GM12878 (cell line): ENCODE results near the gene TOMM20. TPM values are rescaled to one million over a fixed set of nuclear protein-coding genes. Genes with fewer than 3 reads are reported as not detected.

Experiments used
- BCL3 ChIP-seq: IDR thresholded peaks from 2 replicates; pipeline ENCODE4 v1.6.1; 2011; ENCODE audit warnings: borderline replicate concordance, low read depth, mild to moderate bottlenecking, moderate library complexity, low read length; ENCODE audit not compliant: insufficient read depth, poor library complexity, severe bottlenecking
- CEBPB ChIP-seq, 2 experiments: fragments of 150-350 bp in 1 of 2; IDR thresholded peaks; 2 replicates each; pipeline ENCODE4 v1.6.1; 2012 to 2014; ENCODE audit warnings: low read depth in 2 of 2, low read length in 2 of 2, borderline replicate concordance in 1 of 2, inconsistent platforms in 1 of 2
- IKZF2 ChIP-seq, 2 experiments: fragments of 450-650 bp; IDR thresholded peaks; 2 replicates each; pipeline ENCODE4 v1.6.1; 2017; ENCODE audit warnings: mild to moderate bottlenecking in 2 of 2, moderate library complexity in 2 of 2
- MTA3 ChIP-seq: IDR thresholded peaks from 2 replicates; pipeline ENCODE4 v1.6.1; 2012; ENCODE audit warnings: low read length, inconsistent platforms, borderline replicate concordance
- NFYA ChIP-seq: IDR thresholded peaks from 2 replicates; pipeline ENCODE4 v1.6.1; 2011; ENCODE audit warnings: low read depth, mild to moderate bottlenecking, low read length, improper control_type of control experiment, borderline replicate concordance
- NKRF ChIP-seq: fragments of 450-650 bp; conservative IDR thresholded peaks from 2 replicates; pipeline ENCODE4 v1.6.1; 2017; ENCODE audit warnings: mild to moderate bottlenecking, moderate library complexity
- PAX5 ChIP-seq: IDR thresholded peaks from 2 replicates; pipeline ENCODE4 v1.6.1; 2011; ENCODE audit warnings: low read depth, low read length, borderline replicate concordance
- PAX8 ChIP-seq: fragments of 450-650 bp; IDR thresholded peaks from 2 replicates; pipeline ENCODE4 v1.6.1; 2017; ENCODE audit warnings: mild to moderate bottlenecking, moderate library complexity
- PRDM15 ChIP-seq: fragments of 450-650 bp; formaldehyde crosslinking; IDR thresholded peaks from 2 replicates; pipeline ENCODE4 v1.4.0; 2020; ENCODE audit warnings: mild to moderate bottlenecking, moderate library complexity
- SMAD5 ChIP-seq: IDR thresholded peaks from 2 replicates; pipeline ENCODE4 v1.6.1; 2016; ENCODE audit warnings: antibody characterized with exemption, low read depth
- ZBTB11 ChIP-seq: fragments of 450-650 bp; formaldehyde crosslinking; IDR thresholded peaks from 2 replicates; pipeline ENCODE4 v1.5.0; 2022; ENCODE audit warnings: mild to moderate bottlenecking, missing genetic modification characterization
- ZNF687 ChIP-seq: fragments of 450-650 bp; IDR thresholded peaks from 2 replicates; pipeline ENCODE4 v1.6.1; 2017; ENCODE audit warnings: mild to moderate bottlenecking, moderate library complexity
- ZSCAN29 ChIP-seq: fragments of 450-650 bp; IDR thresholded peaks from 2 replicates; pipeline ENCODE4 v1.6.1; 2017; ENCODE audit warnings: mild to moderate bottlenecking, moderate library complexity
- polyA plus RNA-seq, 11 experiments: library from polyadenylated mRNA; depleted of rRNA in 4 of 11; unstranded in 6 of 11; stranded (reverse) in 5 of 11; fragments of >200 nt; fragmentation: Nextera tagmentation in 4 of 11; fragmentation: Illumina TruSeq in 1 of 11; extraction: Ambion mirVana in 4 of 11; extraction: Trizol in 1 of 11; gene quantifications; 1 replicate in 1 of 11; 2 replicates in 10 of 11; pipeline versions ENCODE4 v1.2.1 to v1.2.3, GENCODE V29; 2011 to 2016; ENCODE audit warnings: inconsistent platforms in 2 of 11, missing spikeins in 2 of 11, low read depth in 1 of 11
- total RNA-seq, 4 experiments: library from RNA; depleted of rRNA in 3 of 4; stranded (reverse); fragments of >200 nt in 3 of 4; fragmentation: Illumina TruSeq in 1 of 4; extraction: Trizol in 1 of 4; gene quantifications; 2 replicates each; pipeline versions ENCODE4 v1.2.1 to v1.2.3, GENCODE V29; 2013 to 2021

The TOMM20 gene
- total and polyA plus RNA-seq, 10 of the 15 experiments (the other 5 are each of a cell fraction or from before 2014, with no cell fraction given), result 39.8 to 138 (median 70.1) TPM

- TF ChIP-seq BCL3 (peak; percentile 18), PAX8 (no peak), IKZF2 (IDR thresholded peaks at IDR 0.05) (peak in 1 of 2 experiments; percentile 39; a peak in 2 of 4 replicates), NFYA (no peak), SMAD5 (peak; percentile 95), PAX5 (peak; percentile 45; the same call in 1 of the 2 replicates), ZBTB11 (CRISPR knock-in tag) (no peak), NKRF (no peak; the same call in none of the 2 replicates), CEBPB (IDR thresholded peaks at IDR 0.05; ENCODE audit: borderline replicate concordance in 1 of 2, low read depth in 2 of 2, low read length in 2 of 2) (no peak), ZSCAN29 (no peak; the same call in 1 of the 2 replicates), MTA3 (peak; percentile 29; the same call in 1 of the 2 replicates), ZNF687 (peak; percentile 67), PRDM15 (CRISPR knock-in tag) (no peak)
Observed at GRCh38 chr1:235160957-235161684, 32.5 kb upstream of the TOMM20 start, which contains the start of gene RBM34 (continued).
